B cell (primary cell): Measurements from ENCODE around the gene NFYC.

ENCODE experiments used
- EZH2 ChIP-seq: IDR thresholded peaks from 2 replicates; pipeline ENCODE4 v1.6.1; 2012; ENCODE audit warnings: borderline replicate concordance, low read depth, mild to moderate bottlenecking, moderate library complexity, low read length; ENCODE audit not compliant: insufficient read depth, poor library complexity, severe bottlenecking
- TF ChIP-seq, protein P1 (sequence below): fragments of 200-600 bp; IDR thresholded peaks from one replicate; pipeline ENCODE4 v1.8.0; 2022; ENCODE audit warnings: antibody characterized with exemption, mild to moderate bottlenecking

- TF ChIP-seq, protein P1, sequence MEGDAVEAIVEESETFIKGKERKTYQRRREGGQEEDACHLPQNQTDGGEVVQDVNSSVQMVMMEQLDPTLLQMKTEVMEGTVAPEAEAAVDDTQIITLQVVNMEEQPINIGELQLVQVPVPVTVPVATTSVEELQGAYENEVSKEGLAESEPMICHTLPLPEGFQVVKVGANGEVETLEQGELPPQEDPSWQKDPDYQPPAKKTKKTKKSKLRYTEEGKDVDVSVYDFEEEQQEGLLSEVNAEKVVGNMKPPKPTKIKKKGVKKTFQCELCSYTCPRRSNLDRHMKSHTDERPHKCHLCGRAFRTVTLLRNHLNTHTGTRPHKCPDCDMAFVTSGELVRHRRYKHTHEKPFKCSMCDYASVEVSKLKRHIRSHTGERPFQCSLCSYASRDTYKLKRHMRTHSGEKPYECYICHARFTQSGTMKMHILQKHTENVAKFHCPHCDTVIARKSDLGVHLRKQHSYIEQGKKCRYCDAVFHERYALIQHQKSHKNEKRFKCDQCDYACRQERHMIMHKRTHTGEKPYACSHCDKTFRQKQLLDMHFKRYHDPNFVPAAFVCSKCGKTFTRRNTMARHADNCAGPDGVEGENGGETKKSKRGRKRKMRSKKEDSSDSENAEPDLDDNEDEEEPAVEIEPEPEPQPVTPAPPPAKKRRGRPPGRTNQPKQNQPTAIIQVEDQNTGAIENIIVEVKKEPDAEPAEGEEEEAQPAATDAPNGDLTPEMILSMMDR = no peak
- TF ChIP-seq EZH2 = no peak
Observed at GRCh38 chr1:40646315-40646714, 45.2 kb upstream of the NFYC start.
